SK-N-SH treated with all-trans-retinoic acid at 6 μM for 48 hours (cell line): ENCODE measurements around the gene EXOC1L.

Source experiments
- ATAC-seq: fragments of 200-7000 bp; cut with Tn5 transposase; 3 replicates; pipeline ENCODE4 v1.9.1; 2020; ENCODE audit warnings: mild to moderate bottlenecking, moderate library complexity
- ARNTL ChIP-seq: fragments of 450-650 bp; formaldehyde crosslinking; IDR thresholded peaks from 2 replicates; pipeline ENCODE4 v1.5.0; 2020; ENCODE audit warnings: low read depth, mild to moderate bottlenecking, moderate library complexity, borderline replicate concordance
- CREB5 ChIP-seq: fragments of 250-450 bp; sonication (Bioruptor Pico); IDR thresholded peaks from 2 replicates; pipeline ENCODE4 v1.5.1; 2020; ENCODE audit warnings: low read depth, mild to moderate bottlenecking, moderate library complexity
- CSDC2 ChIP-seq: fragments of 250-450 bp; sonication (Bioruptor Pico); IDR thresholded peaks from 2 replicates; pipeline ENCODE4 v1.5.0; 2020; ENCODE audit warnings: mild to moderate bottlenecking, moderate library complexity
- ESRRG ChIP-seq: fragments of 250-450 bp; sonication (Bioruptor Pico); IDR thresholded peaks from 2 replicates; pipeline ENCODE4 v1.6.1; 2021; ENCODE audit warnings: mild to moderate bottlenecking
- GLIS3 ChIP-seq: fragments of 250-450 bp; sonication (Bioruptor Pico); IDR thresholded peaks from 2 replicates; pipeline ENCODE4 v1.5.0; 2020; ENCODE audit warnings: mild to moderate bottlenecking, moderate library complexity
- ISL1 ChIP-seq: fragments of 250-450 bp; sonication (Bioruptor Pico); IDR thresholded peaks from 2 replicates; pipeline ENCODE4 v2.1.2; 2022; ENCODE audit warnings: mild to moderate bottlenecking, moderate library complexity
- OSR1 ChIP-seq: fragments of 250-450 bp; sonication (Bioruptor Pico); IDR thresholded peaks from 2 replicates; pipeline ENCODE4 v1.8.0; 2022; ENCODE audit warnings: moderate library complexity, mild to moderate bottlenecking, inconsistent platforms
- PPARA ChIP-seq: fragments of 250-450 bp; sonication (Bioruptor Pico); IDR thresholded peaks from 2 replicates; pipeline ENCODE4 v1.5.0; 2020; ENCODE audit warnings: mild to moderate bottlenecking, borderline replicate concordance
- RARB ChIP-seq: fragments of 250-450 bp; sonication (Bioruptor Pico); IDR thresholded peaks from 2 replicates; pipeline ENCODE4 v1.8.0; 2021; ENCODE audit warnings: mild to moderate bottlenecking, moderate library complexity
- SNAI2 ChIP-seq: fragments of 250-450 bp; sonication (Bioruptor Pico); IDR thresholded peaks from 2 replicates; pipeline ENCODE4 v1.5.0; 2020; ENCODE audit warnings: mild to moderate bottlenecking, moderate library complexity
- TCF4 ChIP-seq: fragments of 250-450 bp; sonication (Bioruptor Pico); IDR thresholded peaks from 2 replicates; pipeline ENCODE4 v1.8.0; 2021; ENCODE audit warnings: mild to moderate bottlenecking, moderate library complexity, borderline replicate concordance
- TOX ChIP-seq: fragments of 250-450 bp; sonication (Bioruptor Pico); IDR thresholded peaks from 2 replicates; pipeline ENCODE4 v1.8.0; 2021; ENCODE audit warnings: mild to moderate bottlenecking, moderate library complexity, borderline replicate concordance
- ZC3H10 ChIP-seq: fragments of 250-450 bp; sonication (Bioruptor Pico); IDR thresholded peaks from 2 replicates; pipeline ENCODE4 v1.5.1; 2021; ENCODE audit warnings: mild to moderate bottlenecking, moderate library complexity
- ZFP3 ChIP-seq: fragments of 250-450 bp; sonication (Bioruptor Pico); IDR thresholded peaks from 2 replicates; pipeline ENCODE4 v1.5.0; 2020; ENCODE audit warnings: mild to moderate bottlenecking, moderate library complexity
- ZNF565 ChIP-seq: fragments of 450-650 bp; formaldehyde crosslinking; conservative IDR thresholded peaks from 2 replicates; pipeline ENCODE4 v1.5.0; 2020; ENCODE audit warnings: low read depth, mild to moderate bottlenecking, moderate library complexity
- ZNF70 ChIP-seq: fragments of 450-650 bp; formaldehyde crosslinking; IDR thresholded peaks from 2 replicates; pipeline ENCODE4 v1.5.0; 2020; ENCODE audit warnings: mild to moderate bottlenecking, moderate library complexity
- ZNF8 ChIP-seq: fragments of 450-650 bp; formaldehyde crosslinking; IDR thresholded peaks from 2 replicates; pipeline ENCODE4 v1.5.0; 2020; ENCODE audit warnings: mild to moderate bottlenecking, moderate library complexity
- TF ChIP-seq, protein P1 (sequence below): fragments of 250-450 bp; sonication (Bioruptor Pico); IDR thresholded peaks from 2 replicates; pipeline ENCODE4 v1.8.0; 2020; ENCODE audit warnings: mild to moderate bottlenecking, moderate library complexity, borderline replicate concordance
- TF ChIP-seq, protein P2 (sequence below): fragments of 250-450 bp; sonication (Bioruptor Pico); IDR thresholded peaks from 2 replicates; pipeline ENCODE4 v1.8.0; 2021; ENCODE audit warnings: low read depth, mild to moderate bottlenecking, moderate library complexity, borderline replicate concordance
- TF ChIP-seq, protein P3 (sequence below): fragments of 250-450 bp; sonication (Bioruptor Pico); IDR thresholded peaks from 2 replicates; pipeline ENCODE4 v1.5.0; 2020; ENCODE audit warnings: mild to moderate bottlenecking, moderate library complexity

Gene EXOC1L

GRCh38 chr4:55783584-55783983, 36.0 kb upstream of the EXOC1L start (continued):
- TF ChIP-seq, protein P1, sequence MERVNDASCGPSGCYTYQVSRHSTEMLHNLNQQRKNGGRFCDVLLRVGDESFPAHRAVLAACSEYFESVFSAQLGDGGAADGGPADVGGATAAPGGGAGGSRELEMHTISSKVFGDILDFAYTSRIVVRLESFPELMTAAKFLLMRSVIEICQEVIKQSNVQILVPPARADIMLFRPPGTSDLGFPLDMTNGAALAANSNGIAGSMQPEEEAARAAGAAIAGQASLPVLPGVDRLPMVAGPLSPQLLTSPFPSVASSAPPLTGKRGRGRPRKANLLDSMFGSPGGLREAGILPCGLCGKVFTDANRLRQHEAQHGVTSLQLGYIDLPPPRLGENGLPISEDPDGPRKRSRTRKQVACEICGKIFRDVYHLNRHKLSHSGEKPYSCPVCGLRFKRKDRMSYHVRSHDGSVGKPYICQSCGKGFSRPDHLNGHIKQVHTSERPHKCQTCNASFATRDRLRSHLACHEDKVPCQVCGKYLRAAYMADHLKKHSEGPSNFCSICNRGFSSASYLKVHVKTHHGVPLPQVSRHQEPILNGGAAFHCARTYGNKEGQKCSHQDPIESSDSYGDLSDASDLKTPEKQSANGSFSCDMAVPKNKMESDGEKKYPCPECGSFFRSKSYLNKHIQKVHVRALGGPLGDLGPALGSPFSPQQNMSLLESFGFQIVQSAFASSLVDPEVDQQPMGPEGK: no peak
- TF ChIP-seq OSR1 (CRISPR knock-in tag) (no peak), ZFP3 (CRISPR knock-in tag) (no peak)

DNA sequence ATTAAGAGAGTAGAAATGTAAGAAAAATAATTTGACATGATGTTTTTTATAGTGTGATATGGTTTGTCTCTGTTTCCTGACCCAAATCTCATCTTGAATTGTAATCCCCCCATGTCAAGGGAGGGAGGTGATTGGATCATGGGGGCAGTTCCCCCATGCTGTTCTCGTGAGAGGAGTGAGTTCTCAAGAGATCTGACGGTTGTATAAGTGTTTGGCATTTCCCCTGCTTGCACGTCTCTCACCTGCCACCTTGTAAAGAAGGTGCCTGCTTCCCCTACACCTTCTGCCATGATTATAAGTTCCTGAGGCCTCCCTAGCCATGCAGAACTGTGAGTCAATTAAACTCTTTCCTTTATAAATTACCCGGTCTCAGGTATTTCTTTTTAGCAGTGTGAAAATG, 34.8 kb upstream of the EXOC1L start:
- ATAC-seq: no peak

GRCh38 chr4:55791666-55792065, 27.9 kb upstream of the EXOC1L start:
- no peak for TF ChIP-seq TCF4
- TF ChIP-seq ESRRG: no peak
- TF ChIP-seq CREB5 (CRISPR knock-in tag): no peak
- TF ChIP-seq ZNF8 (CRISPR knock-in tag): no peak
- no peak for ATAC-seq

More for the DNA sequence above, 34.8 kb upstream of the EXOC1L start:
- no peak for TF ChIP-seq PPARA (CRISPR knock-in tag)
- TF ChIP-seq ISL1 (CRISPR knock-in tag): no peak
- TF ChIP-seq TCF4: no peak
- no peak for TF ChIP-seq OSR1 (CRISPR knock-in tag)
- TF ChIP-seq RARB (CRISPR knock-in tag): no peak
- no peak for TF ChIP-seq SNAI2 (CRISPR knock-in tag)
- no peak for TF ChIP-seq ZNF8 (CRISPR knock-in tag)
- no peak for TF ChIP-seq ESRRG
- TF ChIP-seq, protein P2, sequence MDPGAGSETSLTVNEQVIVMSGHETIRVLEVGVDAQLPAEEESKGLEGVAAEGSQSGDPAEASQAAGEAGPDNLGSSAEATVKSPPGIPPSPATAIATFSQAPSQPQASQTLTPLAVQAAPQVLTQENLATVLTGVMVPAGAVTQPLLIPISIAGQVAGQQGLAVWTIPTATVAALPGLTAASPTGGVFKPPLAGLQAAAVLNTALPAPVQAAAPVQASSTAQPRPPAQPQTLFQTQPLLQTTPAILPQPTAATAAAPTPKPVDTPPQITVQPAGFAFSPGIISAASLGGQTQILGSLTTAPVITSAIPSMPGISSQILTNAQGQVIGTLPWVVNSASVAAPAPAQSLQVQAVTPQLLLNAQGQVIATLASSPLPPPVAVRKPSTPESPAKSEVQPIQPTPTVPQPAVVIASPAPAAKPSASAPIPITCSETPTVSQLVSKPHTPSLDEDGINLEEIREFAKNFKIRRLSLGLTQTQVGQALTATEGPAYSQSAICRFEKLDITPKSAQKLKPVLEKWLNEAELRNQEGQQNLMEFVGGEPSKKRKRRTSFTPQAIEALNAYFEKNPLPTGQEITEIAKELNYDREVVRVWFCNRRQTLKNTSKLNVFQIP: no peak
- TF ChIP-seq CSDC2 (CRISPR knock-in tag): no peak
- no peak for TF ChIP-seq CREB5 (CRISPR knock-in tag)
- TF ChIP-seq ZC3H10 (CRISPR knock-in tag): no peak
- TF ChIP-seq ZNF565 (CRISPR knock-in tag): no peak
- TF ChIP-seq TOX (CRISPR knock-in tag): no peak
- no peak for TF ChIP-seq GLIS3
- no peak for TF ChIP-seq ARNTL (CRISPR knock-in tag)
- TF ChIP-seq ZFP3 (CRISPR knock-in tag): no peak
- TF ChIP-seq ZNF70 (CRISPR knock-in tag): no peak
- TF ChIP-seq, protein P3, sequence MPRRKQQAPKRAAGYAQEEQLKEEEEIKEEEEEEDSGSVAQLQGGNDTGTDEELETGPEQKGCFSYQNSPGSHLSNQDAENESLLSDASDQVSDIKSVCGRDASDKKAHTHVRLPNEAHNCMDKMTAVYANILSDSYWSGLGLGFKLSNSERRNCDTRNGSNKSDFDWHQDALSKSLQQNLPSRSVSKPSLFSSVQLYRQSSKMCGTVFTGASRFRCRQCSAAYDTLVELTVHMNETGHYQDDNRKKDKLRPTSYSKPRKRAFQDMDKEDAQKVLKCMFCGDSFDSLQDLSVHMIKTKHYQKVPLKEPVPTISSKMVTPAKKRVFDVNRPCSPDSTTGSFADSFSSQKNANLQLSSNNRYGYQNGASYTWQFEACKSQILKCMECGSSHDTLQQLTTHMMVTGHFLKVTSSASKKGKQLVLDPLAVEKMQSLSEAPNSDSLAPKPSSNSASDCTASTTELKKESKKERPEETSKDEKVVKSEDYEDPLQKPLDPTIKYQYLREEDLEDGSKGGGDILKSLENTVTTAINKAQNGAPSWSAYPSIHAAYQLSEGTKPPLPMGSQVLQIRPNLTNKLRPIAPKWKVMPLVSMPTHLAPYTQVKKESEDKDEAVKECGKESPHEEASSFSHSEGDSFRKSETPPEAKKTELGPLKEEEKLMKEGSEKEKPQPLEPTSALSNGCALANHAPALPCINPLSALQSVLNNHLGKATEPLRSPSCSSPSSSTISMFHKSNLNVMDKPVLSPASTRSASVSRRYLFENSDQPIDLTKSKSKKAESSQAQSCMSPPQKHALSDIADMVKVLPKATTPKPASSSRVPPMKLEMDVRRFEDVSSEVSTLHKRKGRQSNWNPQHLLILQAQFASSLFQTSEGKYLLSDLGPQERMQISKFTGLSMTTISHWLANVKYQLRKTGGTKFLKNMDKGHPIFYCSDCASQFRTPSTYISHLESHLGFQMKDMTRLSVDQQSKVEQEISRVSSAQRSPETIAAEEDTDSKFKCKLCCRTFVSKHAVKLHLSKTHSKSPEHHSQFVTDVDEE (CRISPR knock-in tag): no peak
- TF ChIP-seq, all 23 proteins: peak for 0

DNA sequence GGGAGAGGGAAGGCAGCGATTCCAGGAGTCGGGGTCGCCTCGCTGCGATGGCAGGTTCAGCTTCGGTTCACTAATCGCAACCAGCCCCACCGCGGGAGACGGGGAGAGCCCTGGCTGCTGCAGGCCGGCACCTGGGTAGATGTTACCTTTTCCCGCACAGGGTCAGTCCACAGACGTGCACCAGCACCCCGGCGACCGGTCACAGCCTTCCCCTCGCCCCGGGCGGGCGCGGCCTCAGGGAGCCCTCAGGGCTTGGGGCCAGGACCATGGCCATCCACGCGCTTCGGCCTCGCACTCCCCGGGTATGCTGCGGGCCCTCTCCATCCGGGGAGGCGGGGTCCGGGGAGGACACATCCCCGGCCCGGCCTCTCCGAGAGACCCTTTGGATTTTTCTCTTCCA, 26.1 kb upstream of the EXOC1L start:
- no peak for ATAC-seq
- TF ChIP-seq ZNF565 (CRISPR knock-in tag): no peak
- no peak for TF ChIP-seq RARB (CRISPR knock-in tag)
- no peak for TF ChIP-seq CREB5 (CRISPR knock-in tag)
- TF ChIP-seq, protein P3 (CRISPR knock-in tag): no peak
- no peak for TF ChIP-seq ESRRG
- TF ChIP-seq ZFP3 (CRISPR knock-in tag): no peak
